HG02981 (cell line): Measurements from ENCODE around the gene GLG1.
"Not testable (repeated sequence)": the region's sequence is repeated elsewhere in the genome, so short reads cannot be mapped to it uniquely, and the experiment has no call there.

ENCODE experiments used
- ATAC-seq: cut with Tn5 transposase; IDR thresholded peaks from one replicate; pipeline ENCODE4 v1.9.1; 2021; ENCODE audit warnings: mild to moderate bottlenecking, moderate library complexity; ENCODE audit not compliant: unreplicated experiment

GLG1 gene

GRCh38 chr16:74542911-74543578, 63.9 kb downstream of the GLG1 start:
- not testable (repeated sequence) for ATAC-seq

DNA sequence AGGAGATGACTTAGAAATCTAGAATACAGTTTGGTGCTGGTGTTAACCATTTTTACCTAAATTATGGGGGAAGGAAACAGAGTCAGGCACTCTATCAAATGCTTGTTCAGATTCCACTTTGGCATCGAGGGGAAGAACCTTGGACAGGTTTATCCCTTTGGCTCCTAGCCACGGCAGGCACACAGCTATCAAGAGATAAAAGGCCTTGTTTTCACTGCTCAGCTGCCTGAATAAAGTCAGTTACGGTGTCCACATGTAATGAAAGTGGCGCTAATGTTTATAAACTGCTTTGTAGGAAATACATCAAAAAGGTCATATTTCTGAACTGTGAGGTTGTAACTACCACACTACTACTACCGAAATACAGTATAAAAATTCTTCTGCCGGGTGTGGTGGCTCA, 66.3 kb downstream of the GLG1 start:
- not testable (repeated sequence) for ATAC-seq

GRCh38 chr16:74538801-74539200, 68.1 kb downstream of the GLG1 start:
- ATAC-seq, result not testable (repeated sequence)

DNA sequence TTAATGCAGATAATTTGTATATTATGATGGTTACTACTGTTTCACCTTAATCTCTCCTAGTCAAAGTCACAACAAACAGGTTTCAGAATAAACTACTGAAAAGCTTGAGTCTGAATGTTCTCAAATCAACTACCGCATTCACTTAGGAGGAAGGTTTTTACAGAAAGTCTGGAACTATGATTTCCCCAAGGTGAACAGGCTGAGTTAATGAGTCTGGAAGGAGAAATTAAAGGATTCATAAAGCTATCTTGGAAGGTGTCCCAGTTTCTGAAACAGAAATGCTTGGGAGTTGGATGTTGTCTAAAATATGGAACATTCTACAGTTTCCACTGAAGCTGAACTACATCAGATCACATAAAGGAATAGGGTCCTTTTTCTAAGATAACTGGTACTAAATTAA, 69.2 kb downstream of the GLG1 start:
- not testable (repeated sequence) for ATAC-seq

GRCh38 chr16:74534650-74535049, 72.3 kb downstream of the GLG1 start:
- not testable (repeated sequence) for ATAC-seq

GRCh38 chr16:74524926-74525325, 82.0 kb downstream of the GLG1 start:
- ATAC-seq, result no peak

GRCh38 chr16:74524117-74524516, 82.8 kb downstream of the GLG1 start:
- no peak for ATAC-seq

DNA sequence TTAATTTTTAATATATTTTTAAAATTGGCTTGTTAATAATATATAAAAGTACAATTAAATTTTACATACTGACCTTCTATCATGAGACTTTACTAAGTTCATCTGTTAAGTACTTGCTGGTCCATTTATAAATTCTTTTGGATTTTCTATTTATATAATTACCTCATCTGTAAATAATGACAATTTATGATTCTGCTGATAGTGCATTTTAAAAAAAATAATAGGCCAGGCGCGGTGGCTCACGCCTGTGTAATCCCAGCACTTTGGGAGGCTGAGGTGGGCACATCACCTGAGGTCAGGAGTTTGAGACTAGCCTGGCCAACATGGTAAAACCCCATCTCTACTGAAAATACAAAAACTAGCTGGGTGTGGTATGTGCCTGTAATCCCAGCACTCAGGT, 83.2 kb downstream of the GLG1 start:
- not testable (repeated sequence) for ATAC-seq

DNA sequence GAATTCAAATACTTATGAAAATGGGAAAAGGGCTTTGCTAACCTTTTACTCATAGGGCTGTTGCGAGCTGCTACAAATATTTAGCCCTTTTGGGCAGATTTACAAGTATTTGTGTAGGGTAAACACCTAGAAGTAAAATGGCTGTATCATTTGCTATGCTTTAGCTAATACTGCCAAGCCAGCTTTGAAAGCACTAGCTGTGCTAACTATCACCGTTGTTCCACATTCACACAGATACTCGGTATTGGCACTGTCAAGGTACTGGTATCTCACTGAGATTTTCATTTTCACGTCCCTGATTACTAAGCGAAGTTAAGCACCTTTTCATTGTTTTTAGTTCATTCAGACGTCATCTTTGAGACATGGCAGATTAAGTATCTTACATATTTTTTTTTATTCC, 84.8 kb downstream of the GLG1 start:
- no peak for ATAC-seq

GRCh38 chr16:74521691-74522090, 85.2 kb downstream of the GLG1 start:
- no peak for ATAC-seq

DNA sequence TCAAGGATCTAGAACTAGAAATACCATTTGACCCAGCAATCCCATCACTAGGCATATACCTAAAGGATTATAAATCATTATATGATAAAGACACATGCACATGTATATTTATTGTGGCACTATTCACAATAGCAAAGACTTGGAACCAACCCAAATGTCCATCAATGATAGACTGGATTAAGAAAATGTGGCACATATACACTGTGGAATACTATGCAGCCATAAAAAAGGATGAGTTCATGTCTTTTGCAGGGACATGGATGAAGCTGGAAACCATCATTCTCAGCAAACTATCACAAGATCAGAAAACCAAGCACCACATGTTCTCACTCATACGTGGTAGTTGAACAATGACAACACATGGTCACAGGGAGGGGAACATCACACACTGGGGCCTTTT, 88.0 kb downstream of the GLG1 start:
- ATAC-seq, result not testable (repeated sequence)

DNA sequence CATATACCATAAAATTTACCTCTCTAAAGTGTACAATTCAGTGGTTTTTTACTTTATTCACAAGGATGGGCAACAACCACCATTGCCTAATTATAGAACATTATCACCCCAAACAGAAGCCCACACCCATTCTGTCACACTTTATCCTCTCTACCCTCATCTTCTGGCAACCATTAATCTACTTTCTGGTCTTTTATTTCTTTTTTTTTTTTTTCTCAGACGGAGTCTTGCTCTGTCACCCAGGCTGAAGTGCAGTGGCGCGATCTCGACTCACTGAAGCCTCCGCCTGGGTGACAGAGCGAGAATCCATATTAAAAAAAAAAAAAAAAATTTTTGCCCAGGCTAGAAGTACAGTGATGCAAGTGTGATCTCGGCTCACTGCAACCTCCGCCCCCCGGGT, 95.0 kb downstream of the GLG1 start:
- no peak for ATAC-seq

DNA sequence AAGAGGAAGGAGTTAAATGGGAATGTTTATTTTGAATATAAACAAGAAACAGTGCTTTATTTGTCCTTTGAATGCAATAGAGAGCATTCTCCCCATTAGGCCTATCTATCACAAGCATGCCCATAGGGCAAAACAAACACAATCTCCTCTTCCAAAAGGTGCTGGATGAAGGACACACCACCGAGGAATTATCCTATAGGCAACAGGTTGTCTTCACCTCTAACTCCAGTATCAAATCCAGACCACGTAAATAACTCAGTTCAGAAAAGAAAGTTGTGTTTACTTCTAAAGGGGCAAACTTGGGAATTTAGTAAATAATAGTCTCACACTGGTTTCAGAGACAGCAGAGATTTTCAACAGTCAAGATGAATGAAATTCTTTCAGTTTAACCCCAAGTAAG, 101.9 kb downstream of the GLG1 start:
- no peak for ATAC-seq

DNA sequence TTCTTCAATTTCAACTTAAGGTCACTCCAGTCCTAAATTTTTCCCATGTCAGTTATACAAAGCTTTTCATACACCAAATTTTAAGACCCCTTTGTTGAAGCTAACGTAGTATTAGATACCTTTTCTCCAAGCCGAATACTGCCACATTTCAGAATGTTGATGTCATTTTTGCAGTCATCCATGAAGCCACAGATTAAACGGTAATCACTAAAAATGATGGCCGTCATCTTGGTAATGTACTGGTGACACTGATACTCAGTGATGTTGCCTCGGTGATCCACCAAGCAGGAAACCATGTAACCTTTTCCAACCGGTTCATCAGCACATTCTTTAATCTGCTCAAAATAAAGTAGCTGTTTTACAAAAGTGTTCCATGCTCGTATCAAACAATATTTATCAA, 103.5 kb downstream of the GLG1 start:
- ATAC-seq, result no peak

- no peak for ATAC-seq
These were observed 105.1 kb downstream of the GLG1 start for GRCh38 chr16:74501484-74502478.

GRCh38 chr16:74500907-74501306, 106.0 kb downstream of the GLG1 start:
- no peak for ATAC-seq

DNA sequence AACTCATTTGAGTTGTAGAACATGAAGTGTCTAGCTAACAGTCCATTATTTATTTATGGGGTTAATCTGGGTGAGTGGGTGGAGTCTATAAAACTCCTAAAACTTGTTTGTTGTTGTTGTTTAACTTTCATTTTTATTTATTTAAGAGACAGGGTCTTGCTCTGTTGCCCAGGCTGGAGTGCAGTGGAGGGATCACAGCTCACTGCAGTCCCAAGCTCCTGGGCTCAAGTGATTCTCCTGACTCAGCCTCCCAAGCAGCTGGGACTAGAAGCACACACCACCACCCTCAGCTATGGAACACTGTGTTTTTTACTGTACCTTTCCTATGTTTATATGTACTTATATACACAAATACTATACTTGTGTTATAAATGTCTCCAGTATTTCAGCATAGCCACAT, 107.8 kb downstream of the GLG1 start:
- no peak for ATAC-seq

- no peak for ATAC-seq
These were observed 109.2 kb downstream of the GLG1 start for GRCh38 chr16:74497761-74498160.

DNA sequence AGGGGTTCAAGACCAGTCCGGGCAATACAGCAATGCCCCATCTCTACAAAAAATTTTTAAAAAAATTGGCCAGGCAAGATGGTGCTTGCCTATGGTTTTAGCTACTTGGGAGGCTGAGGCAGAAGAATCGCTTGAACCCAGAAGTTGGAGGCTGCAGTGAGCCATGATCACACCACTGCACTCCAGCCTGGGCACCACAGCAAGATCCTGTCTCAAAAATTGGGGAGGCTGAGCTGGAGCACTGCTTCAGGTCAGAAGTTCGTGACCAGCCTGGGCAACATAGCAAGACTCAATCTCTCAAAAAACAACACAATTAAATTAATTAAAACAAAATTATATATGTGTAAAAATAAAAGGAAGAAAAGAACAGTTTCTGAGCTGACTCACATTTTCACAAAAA, 110.9 kb downstream of the GLG1 start:
- no peak for ATAC-seq

GRCh38 chr16:74492976-74493375, 113.9 kb downstream of the GLG1 start:
- ATAC-seq, result no peak

DNA sequence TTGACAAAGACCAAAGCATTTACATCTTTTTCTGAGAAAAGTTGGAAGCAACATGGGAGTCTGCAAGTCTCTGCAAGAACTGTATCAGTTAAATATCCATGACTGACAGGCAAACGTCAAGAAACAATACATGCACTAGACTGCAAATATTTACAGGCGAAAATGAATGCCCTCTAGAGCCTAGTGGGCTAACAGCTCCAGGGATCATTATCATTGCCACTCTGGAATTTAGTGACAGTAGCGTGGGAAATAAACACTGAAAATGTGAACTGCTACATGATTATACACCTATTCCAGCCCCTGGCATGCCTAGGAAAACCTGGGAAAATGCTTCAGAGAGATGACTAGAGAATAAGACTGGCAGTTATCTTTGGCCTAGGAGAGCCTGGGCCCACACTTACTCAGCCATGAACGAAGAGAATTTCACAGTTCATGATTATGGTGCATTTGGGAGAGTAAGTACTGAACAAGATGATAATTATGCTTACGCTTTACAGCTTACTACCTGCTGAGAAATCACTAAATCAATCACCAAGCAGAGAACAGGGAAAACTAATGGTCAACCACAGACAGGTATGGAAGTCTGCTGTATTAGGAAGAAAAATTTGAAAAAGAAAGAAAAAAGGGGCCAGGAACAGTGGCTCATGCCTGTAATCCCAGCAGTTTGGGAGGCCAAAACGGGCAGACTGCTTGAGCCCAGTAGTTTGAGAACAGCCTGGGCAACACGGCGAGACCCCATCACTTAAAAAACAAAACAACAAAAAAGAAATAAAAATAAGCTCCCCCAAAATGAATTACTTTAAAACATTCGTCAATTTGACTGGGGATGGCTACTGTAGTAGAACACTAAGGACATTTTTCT, 119.0 kb downstream of the GLG1 start:
- no peak for ATAC-seq
